Astrocyte of the cerebellum (primary cell): Measurements from ENCODE around the gene LRRC8D.

Experiments used
- DNase-seq: peaks from one replicate; pipeline ENCODE4 v3.0.0-alpha.2; 2011; ENCODE audit warnings: low read depth
- H3K4me3 ChIP-seq: 2 replicates; pipeline ENCODE4 v1.5.1; 2011; ENCODE audit warnings: mild to moderate bottlenecking, low read depth, low read length, moderate library complexity
- CTCF ChIP-seq: IDR thresholded peaks from 2 replicates; pipeline ENCODE4 v1.5.1; 2012; ENCODE audit warnings: low read length, low read depth, moderate library complexity, mild to moderate bottlenecking; ENCODE audit errors: missing control alignments
- in situ Hi-C: cut with HindIII; loops from 2 replicates; pipeline ENCODE4 v1.10.0; 2017; ENCODE audit warnings: low sequenced_read_pairs

LRRC8D gene

DNA sequence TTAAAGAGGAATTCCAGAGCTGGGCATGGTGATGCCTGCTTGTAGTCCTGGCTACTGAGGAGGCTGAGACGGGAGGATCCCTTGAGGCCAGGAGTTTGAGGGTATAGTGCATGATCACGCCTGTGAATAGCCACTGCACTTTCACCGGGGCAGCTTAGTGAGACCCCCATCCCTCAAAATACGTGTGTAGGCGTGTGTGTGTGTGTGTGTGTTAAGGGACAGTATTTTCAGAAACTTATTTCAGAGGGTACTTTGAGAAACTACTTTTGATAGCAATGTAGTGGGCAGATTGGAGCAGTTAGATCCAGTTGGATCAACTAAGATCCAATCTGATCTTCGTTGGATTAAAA lies 62.2 kb downstream of the LRRC8D start:
- H3K4me3 ChIP-seq: no peak overlapping the region
- no peak for TF ChIP-seq CTCF
- no peak for DNase-seq
- in situ Hi-C loops: no loop called here

DNA sequence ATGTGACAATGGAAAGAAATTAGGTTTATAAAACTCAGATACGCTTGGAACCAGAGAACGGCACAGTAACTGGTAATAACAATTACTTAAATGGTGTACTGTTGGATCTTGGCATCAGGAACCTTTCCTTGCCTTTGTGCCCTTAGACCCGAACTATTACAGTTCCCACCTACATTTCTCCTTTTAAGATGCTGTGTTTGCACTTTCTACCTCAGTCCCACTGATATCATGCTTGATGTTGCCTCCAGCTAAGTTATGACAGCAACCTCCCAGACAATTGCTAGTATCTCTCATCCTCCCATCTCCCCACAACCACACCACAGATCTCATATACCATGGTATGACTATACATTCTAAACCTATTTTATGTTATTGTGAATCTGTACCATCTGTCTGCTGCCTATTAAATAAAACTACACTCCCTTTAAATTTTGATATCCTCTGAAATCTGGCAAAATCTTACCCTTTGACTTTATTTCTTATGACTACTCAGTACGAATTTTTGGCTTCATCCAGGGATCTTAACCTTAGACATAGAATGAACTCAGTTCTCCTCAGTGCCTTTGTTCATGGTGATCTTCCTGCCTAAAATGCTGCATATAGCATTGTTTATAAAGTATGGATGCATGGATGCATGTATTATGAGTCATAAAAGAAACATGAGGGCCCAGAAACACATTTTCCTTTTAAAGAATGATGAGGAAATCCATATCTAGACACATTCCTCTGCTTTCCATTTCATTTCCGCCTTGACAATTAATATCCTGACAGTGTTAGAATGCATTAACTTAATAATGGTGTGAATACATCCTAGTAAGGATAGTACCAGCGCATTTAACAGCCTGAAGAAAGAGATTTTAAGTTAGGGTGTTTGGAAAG lies 64.1 kb downstream of the LRRC8D start:
- in situ Hi-C loops: no loop called here
- H3K4me3 ChIP-seq: no peak overlapping the region
- DNase-seq: peak; percentile 15
- no peak for TF ChIP-seq CTCF

DNA sequence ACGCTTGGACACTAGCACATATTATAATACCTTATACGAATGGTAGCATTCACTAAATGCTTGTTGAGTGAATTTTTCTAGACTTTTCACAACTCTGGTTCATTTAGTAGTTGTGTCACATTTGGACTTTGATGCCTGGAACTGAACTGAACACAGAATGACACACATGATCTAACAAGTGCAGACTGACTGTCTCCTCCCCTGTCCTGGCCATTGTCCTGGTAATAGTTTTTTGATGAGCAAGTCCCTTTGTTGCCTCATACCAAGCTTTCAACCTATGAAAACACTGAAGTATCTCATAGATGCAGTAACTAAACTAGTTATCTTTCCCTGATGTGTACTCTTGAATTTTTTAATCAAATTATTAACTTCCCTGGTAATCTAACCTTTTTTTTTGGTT lies 66.4 kb downstream of the LRRC8D start:
- in situ Hi-C loops: no loop called here

GRCh38 chr1:89887713-89888112 lies 66.9 kb downstream of the LRRC8D start:
- in situ Hi-C loops: no loop called here
- no peak for TF ChIP-seq CTCF
- no peak for DNase-seq
- no peak overlapping the region for H3K4me3 ChIP-seq

More for the DNA sequence above, 66.4 kb downstream of the LRRC8D start:
- H3K4me3 ChIP-seq: no peak overlapping the region
- no peak for TF ChIP-seq CTCF
- DNase-seq: no peak

- no peak for DNase-seq
- no peak for TF ChIP-seq CTCF
- in situ Hi-C loops: no loop called here
Observed at GRCh38 chr1:89888480-89889322, 67.9 kb downstream of the LRRC8D start.

GRCh38 chr1:89889323-89889615 lies 68.4 kb downstream of the LRRC8D start:
- DNase-seq: no peak
- in situ Hi-C loops: no loop called here
- H3K4me3 ChIP-seq: no peak overlapping the region
- TF ChIP-seq CTCF: no peak

More at GRCh38 chr1:89888480-89889322, 67.9 kb downstream of the LRRC8D start:
- H3K4me3 ChIP-seq: no peak overlapping the region
